NCI-H1436 (cell line): ENCODE results near the gene AOPEP.
A peak's percentile ranks its signal among the peaks of the same experiment; 100 is the strongest.

ENCODE experiments used
- DNase-seq: peaks from one replicate; lab custom pipeline; 2025; lab: John Stamatoyannopoulos, UW

AOPEP gene

DNA sequence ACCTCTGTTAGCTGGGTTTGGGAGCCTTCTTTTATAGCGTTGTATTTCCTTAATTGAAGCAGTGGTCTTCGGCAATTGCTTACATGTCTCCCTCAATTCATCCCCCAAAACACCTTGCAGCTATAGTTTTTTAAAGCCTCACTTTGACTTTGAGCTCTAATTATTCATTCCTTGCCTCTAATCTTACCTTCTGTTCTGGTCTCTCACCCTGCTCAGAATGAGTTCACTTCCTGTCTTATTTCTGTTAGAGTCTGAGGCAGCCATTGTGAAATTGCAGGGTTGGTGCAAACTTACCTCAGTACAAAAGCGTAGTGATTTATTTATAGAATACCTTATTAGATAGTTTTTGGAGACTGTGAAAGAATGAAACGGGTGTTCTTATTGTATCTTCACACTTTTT lies 35.0 kb downstream of the AOPEP start:
- DNase-seq: no peak

DNA sequence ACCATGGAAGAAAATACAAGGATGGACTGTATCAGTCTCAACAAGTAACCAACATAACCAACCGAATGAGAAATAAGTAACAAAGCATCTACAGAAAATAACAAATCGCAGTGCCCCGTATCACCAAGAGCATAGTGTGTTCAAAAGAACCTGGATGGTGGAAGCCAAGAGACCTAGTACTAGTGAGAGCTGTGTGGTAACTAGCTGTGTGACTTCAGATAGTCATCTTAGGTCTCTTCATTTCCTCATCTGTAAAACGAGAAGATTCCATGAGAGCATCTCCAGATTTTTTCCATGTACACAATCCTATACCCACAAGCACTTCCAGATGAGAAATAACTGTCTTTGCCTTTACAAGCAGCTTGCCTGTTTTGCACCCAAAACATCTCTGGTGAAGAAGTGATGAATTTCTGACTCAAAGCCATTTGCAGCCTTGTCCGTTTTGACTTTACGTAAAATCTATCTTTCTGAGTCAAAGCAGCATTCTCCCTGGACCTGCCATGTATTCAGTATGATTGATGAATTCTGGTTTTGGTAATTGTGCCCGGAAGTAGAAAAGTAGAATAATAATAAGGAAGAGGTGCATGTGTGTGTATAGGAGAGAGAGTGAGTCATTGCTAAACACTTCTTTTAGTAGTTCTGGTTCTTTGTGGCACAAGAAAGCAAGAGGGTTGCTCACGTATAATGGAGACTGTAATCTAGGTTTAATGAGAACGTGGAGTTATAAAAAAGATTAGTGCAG lies 41.0 kb downstream of the AOPEP start:
- no peak for DNase-seq

DNA sequence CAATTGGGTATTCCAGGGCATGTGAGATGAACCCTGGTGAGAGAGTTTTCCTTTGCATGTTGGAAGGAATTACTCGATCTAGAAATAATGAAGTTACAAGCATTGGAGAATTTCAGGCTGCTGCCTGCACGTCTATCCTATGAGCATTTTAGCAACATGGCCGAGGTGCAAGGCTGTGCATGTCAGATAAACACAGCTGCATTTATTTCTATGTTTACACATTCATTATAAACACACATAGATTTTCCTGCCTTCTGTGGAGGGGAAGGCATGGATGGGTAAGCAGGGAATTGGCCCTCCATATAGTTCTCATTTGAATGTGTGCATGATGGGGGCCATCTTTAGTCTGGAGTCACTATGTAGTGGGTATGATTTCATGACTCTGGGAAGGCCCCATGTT lies 42.3 kb downstream of the AOPEP start:
- no peak for DNase-seq

DNA sequence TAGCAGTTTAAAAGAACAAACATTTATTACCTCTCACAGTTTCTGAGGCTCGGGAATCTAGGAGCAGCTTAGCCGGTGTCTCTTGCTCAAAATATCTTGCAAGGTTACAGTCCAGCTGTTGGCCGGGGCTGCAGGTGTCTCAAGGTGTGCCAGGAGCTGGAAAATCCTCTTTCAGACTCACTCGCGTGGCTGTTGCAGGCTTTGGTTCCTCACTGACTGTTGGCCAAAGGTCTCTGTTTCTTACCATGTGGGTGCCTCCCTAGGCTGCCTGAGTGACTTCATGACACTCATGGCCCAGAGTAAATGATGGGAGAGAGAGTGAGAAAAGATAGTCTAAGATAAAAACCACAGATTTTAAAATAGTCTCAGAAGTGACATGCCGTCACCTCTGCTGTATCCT lies 43.8 kb downstream of the AOPEP start:
- no peak for DNase-seq

DNA sequence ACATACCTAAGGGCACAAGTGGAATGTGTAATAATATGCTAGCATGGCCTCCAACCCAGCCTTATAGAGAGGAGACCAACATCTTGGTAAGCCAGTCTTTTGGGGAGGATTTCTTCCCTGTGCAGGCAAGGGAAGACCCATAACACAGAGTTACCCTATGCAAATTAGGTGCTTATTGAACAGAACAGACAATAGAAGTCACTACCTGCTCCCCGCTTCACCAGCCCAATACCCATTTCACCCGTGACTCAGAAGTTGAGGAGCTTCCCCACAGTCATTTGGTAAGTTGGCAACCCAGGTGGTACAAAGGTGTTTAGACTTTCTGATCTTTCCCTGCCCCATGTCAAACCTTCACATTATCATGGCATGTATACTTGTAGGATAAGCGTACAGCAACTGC lies 44.6 kb downstream of the AOPEP start:
- no peak for DNase-seq

DNA sequence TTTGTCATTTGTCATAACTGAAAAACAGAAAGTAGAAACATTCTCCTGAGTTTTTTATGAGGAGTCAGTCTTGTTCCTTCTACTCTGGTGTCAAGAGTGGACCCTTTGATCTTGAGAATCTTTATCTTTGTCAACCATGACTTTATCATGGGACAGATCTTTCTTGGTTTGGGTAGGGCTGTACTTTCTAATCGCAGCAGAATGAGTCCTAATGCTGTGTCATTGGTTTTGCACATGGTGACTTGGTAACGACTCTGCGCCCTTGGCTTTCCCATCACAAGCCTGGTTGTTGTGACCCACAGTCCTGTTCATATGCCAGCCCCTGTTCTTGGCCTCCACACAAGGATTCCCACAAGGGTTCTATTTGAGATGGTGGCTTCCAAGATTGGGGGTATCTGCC lies 45.6 kb downstream of the AOPEP start:
- no peak for DNase-seq

DNA sequence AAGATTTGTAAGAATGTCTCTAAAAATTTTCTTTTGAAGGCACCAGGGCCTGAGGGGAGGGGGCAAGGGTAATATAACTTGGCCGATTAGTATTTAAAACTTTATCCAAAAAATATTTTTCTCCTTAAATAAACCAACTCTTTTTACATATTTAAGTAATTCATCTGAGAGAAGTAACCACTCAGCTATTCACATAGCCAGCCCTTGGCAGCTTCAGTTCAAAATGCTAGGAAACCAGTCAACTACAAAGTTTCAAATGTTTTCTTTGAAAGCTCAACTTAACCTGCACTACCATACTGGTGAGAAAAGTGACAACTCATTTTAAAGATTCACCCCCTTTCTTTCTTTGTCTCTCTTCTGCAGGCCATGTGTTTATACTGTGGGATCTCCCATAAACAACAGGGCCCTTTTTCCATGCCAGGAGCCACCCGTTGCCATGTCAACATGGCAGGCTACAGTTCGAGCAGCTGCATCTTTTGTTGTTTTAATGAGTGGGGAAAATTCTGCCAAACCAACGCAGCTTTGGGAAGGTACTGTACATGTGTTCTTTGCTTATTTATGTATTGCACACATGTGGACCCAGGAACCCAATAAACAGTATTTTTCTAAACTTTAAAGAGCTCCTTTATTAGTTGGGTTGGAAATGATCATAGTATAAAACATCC lies 46.3 kb downstream of the AOPEP start:
- DNase-seq: peak; percentile 67

DNA sequence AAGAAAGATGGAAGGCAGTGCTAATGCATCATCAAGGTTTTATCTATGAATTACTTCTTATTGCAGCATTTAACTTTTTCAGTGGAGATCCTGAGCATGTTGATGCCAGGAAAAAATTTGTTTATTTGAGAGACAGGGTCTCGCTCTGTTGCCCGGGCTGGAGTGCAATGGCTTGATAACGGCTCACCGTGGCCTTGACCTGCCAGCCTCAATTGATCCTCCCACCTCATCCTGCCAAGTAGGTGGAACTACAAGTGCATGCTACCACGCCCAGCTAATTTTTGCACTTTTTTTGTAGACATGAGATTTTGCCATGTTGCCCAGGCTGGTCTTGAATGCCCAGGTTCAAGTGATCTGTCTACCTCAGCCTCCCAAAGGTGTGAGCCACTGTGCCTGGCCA lies 47.2 kb downstream of the AOPEP start:
- DNase-seq: no peak

DNA sequence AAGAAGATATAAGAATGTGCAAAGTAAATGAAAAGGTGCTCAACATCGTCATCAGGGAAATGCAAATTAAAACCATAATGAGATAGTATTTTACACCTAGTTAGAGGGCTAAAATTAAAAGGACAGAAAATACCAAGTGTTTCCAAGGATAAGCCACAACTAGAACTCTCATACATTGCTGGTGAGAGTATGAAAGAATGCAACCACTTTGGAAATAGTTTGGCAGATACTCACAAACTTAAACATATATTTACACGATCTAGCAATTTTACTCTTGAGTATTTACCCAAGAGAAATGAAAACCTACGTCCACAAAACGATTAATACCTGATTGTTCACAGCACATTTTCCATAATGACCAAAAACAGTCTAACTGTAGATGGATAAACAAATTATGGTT lies 51.5 kb downstream of the AOPEP start:
- no peak for DNase-seq

DNA sequence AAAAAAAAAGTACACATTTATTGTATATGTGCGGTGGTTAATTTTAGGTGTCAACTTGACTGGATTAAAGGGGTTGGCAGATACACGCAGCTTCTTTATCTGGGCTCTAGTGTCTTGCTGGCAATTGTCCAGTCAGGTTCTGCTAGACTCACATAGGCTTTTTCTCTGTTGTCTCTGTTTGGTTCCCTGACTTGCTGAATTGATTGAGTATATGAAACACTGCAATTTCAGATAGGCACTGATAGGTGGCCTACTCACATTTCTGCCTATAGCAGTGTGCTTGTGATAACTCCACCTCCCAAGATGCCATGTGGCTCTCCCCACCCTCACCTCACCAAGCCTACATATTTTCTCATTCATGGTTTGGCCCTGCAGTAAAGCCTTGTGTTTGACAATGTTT lies 52.5 kb downstream of the AOPEP start:
- no peak for DNase-seq

DNA sequence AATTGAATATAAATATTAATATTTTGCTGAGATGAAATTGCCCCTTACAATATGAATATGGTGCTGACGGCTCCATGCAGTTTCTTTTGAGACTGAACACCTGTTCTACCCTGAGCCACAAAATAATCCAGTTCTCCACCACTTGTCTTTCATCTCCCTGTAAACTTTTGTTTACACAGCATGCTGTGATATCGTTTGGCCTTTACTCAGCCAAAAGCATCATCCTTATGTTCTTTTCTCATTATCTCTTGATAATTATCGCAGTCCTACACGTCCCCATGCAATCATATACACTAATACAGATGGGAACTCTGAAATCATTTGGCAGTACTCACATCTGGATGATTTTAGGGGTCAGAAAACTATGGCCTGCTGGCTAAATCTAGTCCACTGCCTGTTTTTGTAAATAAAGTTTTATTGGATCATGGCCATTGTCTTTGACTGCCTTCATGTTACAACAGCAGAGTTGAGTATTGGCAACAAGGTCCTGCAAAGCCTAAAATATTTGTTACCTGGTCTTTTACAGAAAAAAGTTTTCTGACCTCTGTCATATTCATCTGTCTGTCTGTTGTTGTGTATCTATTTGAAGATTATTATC lies 53.3 kb downstream of the AOPEP start:
- no peak for DNase-seq

DNA sequence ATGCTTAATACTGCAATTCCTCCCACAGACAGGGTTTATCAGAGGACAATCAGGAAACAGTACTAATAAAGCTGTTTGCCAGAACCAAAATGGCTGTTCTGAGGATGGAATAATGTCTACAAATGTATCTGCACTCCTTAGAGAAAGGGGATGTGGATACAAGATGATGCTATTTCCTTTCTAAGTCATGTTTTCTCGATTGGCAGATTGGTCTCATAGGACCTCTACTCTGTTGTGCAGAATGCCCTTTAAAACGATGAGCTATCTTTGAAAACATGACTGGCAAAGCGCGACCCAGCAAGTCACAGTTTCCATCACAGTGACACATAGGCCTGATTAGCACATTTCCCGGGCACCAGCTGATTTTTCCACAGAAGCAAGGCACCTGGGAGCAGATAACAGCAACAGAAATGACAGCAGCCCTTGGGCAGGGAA lies 54.0 kb downstream of the AOPEP start:
- DNase-seq: no peak

DNA sequence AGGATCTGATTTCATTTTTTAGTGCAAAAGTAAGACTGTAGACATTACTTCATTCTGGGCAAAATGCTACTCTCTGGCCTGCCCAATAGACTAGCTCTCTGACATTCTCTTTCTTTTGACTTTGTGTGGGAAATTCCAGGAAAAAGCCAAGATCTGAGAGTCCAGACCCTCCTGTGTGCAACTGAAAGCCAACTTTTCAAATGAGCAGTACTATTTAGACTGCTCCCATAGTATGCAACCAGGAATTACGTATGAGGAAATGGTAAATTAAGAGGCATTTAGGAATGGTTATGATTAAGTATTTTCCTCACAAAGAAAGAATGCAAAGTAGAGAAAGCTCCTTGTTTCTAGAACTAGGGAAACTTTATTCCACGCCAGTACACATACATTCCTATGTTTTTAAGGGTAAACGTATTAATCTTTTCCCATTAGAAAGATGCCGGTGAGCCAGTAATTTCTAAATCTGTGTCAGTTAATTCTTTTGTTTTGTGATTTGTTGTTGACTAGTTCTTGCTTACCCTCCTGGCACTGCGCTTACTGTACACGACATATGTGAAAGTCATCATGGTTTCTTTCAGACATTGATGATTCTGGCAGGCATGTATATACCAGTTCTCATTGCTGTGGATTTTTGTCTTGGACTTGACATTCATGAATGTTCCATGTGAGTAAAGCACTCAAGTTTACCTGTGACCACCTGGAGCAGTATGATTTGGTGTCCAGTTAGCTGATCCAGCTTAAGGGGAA lies 56.0 kb downstream of the AOPEP start:
- no peak for DNase-seq

DNA sequence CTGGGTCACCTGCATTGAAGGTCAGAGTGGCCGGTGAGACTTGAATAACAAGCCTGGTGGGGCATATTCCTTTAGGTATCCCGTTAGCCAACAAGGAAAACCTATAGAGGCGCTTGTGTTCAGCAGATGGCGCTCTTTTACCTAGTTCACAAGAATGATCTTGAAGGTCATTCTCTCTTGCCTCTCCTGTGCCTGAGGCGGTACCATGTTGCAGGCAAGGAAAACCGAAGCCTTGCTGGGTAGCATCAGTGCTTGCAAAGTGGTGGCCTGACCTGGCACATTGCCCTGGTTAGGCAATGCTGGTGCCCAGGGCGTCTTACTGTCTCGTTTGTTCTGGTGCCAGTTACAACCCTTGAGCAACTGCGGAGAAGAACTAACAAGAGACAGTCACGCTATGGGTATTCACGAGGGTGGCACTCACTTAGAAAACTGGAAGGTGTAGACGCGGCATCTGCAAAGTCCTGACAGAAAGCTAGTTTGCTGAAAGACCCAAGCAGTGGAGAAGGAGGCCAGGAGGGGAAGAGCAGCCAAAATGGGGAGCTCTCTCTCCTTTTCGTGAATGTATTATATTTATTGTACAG lies 56.7 kb downstream of the AOPEP start:
- peak; percentile 73 for DNase-seq

DNA sequence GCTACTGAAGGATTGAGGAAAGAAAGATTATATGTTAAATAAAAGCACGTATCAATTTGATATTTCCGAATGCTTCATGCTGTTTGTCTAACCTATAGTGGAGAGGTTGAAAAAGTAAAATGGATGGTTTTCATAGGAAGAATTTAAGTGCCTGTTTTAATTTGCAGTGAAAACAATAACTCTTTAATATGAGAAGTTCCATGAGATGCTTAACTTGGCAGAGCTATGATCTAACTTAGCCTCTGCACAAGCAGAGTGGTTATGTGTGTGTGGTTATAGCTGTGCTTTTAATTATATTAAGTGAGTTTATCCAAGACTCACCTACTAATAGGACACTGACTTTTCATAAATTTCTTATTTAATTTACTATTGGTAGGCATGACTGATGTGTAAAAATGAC lies 57.4 kb downstream of the AOPEP start:
- no peak for DNase-seq

DNA sequence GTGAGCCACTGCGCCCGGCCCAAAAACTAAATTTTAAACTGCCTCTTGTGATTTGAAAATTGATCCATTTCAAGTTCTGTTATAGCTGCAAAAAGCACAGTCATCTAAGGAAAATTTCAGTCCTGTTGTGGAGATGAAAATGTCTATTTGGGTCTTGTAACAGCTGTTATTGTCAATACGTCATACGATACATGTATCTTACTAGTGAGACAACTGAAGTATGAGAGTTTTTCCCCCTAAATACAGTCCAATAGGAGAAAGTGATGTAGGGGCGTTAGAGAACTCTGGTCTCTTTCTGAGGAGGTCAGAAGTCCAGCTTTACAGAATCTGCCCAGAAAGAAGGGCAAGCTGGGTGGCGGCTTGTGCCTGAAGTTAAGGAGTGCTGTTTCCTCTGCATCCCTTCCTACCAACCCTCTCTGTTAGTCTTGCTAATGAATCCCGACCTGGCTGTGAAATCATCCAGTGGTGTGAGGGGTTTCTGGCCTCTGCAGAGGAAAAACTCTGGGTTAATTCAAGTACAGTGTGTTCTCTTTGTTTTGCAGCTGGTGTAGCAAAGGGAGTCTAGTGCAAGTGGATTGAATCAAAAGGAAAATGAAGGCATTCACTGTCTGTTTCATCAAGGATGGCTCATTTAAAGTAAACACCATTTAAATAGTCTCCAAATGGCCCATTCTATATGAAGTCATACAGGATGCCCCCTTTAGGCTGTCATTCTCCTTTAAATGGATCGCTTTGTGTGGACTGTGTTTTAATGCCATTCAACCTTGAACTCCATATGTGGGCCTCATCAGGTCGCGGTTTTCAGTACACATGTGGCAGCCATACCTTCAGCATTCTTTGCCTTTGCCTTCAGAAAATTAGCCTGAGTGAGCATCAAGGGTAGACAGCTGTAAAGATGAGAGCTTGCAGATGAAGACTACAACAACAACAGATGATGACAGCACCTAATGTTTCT lies 59.0 kb downstream of the AOPEP start:
- no peak for DNase-seq

DNA sequence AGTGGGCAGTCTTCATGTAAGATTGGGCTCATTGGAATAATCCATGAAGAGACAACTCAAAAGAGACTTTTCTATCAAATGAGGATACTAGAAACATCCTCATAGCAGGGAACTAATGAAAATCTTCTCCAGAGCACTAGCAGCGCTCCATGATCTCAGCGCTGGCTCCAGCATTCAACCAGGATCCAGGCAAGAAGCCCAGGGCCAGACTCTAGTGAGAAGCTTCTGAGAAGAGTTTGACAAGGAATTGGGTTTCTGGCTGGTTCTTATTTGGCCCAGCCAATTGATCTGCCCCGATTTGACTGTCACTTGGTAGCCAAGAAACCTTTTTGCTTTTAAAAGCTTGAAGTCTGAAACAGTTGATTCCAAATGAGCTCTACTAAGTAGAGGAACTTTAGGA lies 60.1 kb downstream of the AOPEP start:
- no peak for DNase-seq

DNA sequence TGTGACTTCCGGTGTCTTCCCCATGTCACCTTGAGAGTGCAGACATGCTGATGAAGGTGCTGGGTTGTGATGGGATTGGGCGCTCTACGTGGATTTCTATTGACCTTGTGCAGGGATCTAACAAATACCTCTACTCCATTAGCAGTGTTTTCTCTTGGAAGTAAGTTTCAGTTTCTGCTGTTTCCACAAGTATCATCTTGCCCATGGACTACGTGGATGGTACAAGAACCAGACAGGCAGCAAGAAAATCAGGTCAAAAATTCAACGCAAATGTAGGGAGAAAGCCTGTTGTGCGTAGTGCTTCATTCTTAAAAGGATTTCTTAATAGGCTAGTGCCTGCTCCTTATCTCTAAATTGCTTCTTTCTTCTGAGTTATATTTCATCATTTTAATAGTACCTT lies 60.8 kb downstream of the AOPEP start:
- no peak for DNase-seq

DNA sequence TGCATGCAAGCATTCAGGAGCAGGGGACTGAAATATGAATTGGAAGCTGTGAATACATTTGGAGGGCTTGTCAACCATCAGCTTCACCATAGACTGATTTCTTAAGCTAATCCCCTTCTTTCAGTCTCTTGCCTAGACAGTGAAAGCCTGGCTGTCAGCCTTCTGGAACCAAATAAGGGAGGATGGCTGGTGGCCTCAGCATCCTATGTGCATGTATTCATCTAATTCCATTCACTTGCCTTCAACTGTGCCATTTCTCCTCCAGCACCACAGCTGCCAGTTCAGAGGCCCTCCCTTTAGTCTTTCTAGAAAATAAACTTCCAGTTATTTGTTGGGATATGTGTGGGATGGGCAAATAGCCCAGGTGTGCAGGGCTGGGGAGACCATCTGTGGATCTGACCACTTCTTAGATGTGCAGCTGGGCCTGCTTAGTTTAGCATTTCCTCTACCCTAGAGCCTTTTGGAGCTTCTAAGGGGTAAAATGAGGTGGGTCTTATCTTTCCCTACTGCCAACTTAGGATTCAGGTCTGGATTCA lies 62.1 kb downstream of the AOPEP start:
- DNase-seq: no peak

DNA sequence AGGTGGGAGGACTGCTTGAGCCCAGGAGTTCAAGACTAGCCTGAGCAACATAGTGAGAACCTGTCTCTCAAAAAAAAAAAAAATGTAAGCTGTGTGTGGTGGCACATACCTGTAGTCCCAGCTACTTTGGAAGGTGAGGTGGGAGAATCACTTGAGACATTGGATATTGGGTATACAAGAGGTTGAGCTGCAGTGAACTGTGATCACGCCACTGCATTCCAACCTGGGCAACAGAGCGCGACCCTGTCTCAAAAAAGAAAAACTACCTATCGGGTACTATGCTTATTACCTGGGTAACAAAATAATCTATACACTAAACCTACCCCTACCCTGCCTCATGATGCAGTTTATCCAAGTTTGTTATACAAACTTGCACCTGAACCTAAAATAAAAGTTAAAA lies 64.9 kb downstream of the AOPEP start:
- DNase-seq: no peak

DNA sequence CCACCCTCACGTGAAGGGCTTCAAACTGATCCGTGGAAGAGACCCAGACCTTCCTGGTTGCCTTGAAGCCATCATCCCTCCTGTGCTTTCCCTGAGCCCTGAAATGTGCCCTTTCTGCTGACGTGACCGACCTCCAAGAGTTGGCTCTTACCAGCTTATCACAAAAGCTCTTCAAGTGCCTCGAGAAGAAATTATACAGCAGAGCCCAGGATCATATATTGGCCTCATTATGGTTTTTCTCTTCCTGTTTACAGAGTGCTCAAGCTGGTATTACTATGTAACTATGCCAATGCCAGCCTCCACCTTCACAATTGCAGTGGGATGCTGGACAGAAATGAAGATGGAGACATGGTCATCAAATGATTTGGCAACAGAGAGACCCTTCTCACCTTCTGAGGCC lies 66.0 kb downstream of the AOPEP start:
- DNase-seq: no peak
